ENCODE measurements around the gene OR51Q1. TPM values are rescaled to one million over a fixed set of nuclear protein-coding genes. Genes with fewer than 3 reads are reported as not detected.

The OR51Q1 gene
- total RNA-seq, 2 donors from 2014 or later, result not detected

- H3K4me1 Mint-ChIP-seq, result no peaks in the 10 kb centered on the region
- ATAC-seq (no peak), DNase-seq (no peak)
- H3K27me3 Mint-ChIP-seq, result peaks cover 14% of the 10 kb centered on the region
- H3K4me3 Mint-ChIP-seq, result no peak overlapping the region
- H3K9me3 ChIP-seq (ENCODE audit: control insufficient read depth, low read length, poor library complexity, severe bottlenecking), result no peaks in the 10 kb centered on the region
- no peaks in the 10 kb centered on the region for H3K36me3 Mint-ChIP-seq (ENCODE audit: low read depth)
- H3K27ac Mint-ChIP-seq, result no peak overlapping the region
These were observed 39.2 kb downstream of the OR51Q1 start for GRCh38 chr11:5460983-5461621.

GRCh38 chr11:5467527-5467926 lies 45.6 kb downstream of the OR51Q1 start:
- peaks cover 3% of the 10 kb centered on the region for H3K4me1 Mint-ChIP-seq
- peaks cover 51% of the 10 kb centered on the region for H3K27me3 Mint-ChIP-seq
- no peaks in the 10 kb centered on the region for H3K36me3 Mint-ChIP-seq (ENCODE audit: low read depth)
- H3K9me3 ChIP-seq (ENCODE audit: control insufficient read depth, low read length, poor library complexity, severe bottlenecking), result no peaks in the 10 kb centered on the region
- ATAC-seq, result no peak
- H3K4me3 Mint-ChIP-seq, result no peak overlapping the region
- DNase-seq, result no peak
- H3K27ac Mint-ChIP-seq, result no peak overlapping the region

Other genes starting within 250 kb of the OR51Q1 start
- not detected for gene OR51V1, start 221.4 kb upstream of the OR51Q1 start, total RNA-seq
- 1 to 10 TPM in 1 of 2 donors, not detected in 1; 1.3 TPM for gene HBB, start 195.0 kb upstream of the OR51Q1 start, total RNA-seq
- 1 to 10 TPM in 1 of 2 donors, not detected in 1; 1.0 TPM for gene HBD, start 187.6 kb upstream of the OR51Q1 start, total RNA-seq
- gene HBG1, start 172.3 kb upstream of the OR51Q1 start, total RNA-seq, result not detected
- gene HBG2, start 167.3 kb upstream of the OR51Q1 start, total RNA-seq, result 1 to 10 TPM in 1 of 2 donors, not detected in 1; 1.7 TPM
- gene HBE1, start 152.2 kb upstream of the OR51Q1 start, total RNA-seq, result not detected
- gene OR51B4, start 120.2 kb upstream of the OR51Q1 start, total RNA-seq, result not detected
- not detected for gene OR51B2, start 97.8 kb upstream of the OR51Q1 start, total RNA-seq
- under 1 TPM in 1 of 2 donors, not detected in 1; 0.40 TPM for gene OR51B5, start 78.6 kb upstream of the OR51Q1 start, total RNA-seq
- not detected for gene OR51B6, start 70.6 kb upstream of the OR51Q1 start, total RNA-seq
- not detected for gene OR51M1, start 38.3 kb upstream of the OR51Q1 start, total RNA-seq
- gene OR51I1, start 19.4 kb downstream of the OR51Q1 start, total RNA-seq, result not detected
- not detected for gene OR51I2, start 27.2 kb downstream of the OR51Q1 start, total RNA-seq
- gene OR52D1, start 66.6 kb downstream of the OR51Q1 start, total RNA-seq, result not detected
- gene UBQLN3, start 87.8 kb downstream of the OR51Q1 start, total RNA-seq, result under 1 TPM in 1 of 2 donors, not detected in 1; 0.20 TPM
- under 1 TPM; 0.29 to 0.42 TPM for gene UBQLNL, start 94.6 kb downstream of the OR51Q1 start, total RNA-seq
- not detected for gene OR52H1, start 126.4 kb downstream of the OR51Q1 start, total RNA-seq
- not detected for gene OR52B6, start 158.8 kb downstream of the OR51Q1 start, total RNA-seq
- gene TRIM6, start 174.5 kb downstream of the OR51Q1 start, total RNA-seq, result not detected
- gene TRIM34, start 202.9 kb downstream of the OR51Q1 start, total RNA-seq, result 1 to 10 TPM; 3.8 to 6.5 TPM

Data from T-helper 17 cell (primary cell).